Measurements from ENCODE around the gene RBFOX2. TPM values are rescaled to one million over a fixed set of nuclear protein-coding genes. Genes with fewer than 3 reads are reported as not detected.
"Not testable (repeated sequence)": the region's sequence is repeated elsewhere in the genome, so short reads cannot be mapped to it uniquely, and the experiment has no call there.

Gene RBFOX2
- total RNA-seq, 1 donor from 2014 or later, result 58.1 TPM

DNA sequence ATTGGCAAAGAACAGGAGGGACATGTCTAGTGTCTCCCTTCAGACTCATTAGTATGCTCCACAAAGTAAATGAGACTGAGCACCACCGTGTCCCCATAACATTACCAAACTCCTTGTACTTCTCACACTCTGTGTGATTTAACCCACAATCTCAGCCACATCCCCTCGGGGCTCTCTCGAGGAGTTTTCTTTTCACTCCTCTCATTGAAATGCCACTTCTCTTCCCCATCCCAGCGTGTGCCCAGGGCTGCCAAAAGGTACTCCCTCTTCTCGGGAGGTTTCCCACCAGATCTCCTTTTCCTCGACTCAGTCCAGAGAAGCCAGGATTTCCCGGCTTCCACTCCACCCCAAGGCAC lies 1.1 kb downstream of the RBFOX2 start:
- TF ChIP-seq, protein P1, sequence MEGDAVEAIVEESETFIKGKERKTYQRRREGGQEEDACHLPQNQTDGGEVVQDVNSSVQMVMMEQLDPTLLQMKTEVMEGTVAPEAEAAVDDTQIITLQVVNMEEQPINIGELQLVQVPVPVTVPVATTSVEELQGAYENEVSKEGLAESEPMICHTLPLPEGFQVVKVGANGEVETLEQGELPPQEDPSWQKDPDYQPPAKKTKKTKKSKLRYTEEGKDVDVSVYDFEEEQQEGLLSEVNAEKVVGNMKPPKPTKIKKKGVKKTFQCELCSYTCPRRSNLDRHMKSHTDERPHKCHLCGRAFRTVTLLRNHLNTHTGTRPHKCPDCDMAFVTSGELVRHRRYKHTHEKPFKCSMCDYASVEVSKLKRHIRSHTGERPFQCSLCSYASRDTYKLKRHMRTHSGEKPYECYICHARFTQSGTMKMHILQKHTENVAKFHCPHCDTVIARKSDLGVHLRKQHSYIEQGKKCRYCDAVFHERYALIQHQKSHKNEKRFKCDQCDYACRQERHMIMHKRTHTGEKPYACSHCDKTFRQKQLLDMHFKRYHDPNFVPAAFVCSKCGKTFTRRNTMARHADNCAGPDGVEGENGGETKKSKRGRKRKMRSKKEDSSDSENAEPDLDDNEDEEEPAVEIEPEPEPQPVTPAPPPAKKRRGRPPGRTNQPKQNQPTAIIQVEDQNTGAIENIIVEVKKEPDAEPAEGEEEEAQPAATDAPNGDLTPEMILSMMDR (IDR thresholded peaks at IDR 0.05), result no peak
- DNase-seq (ENCODE audit: low spot score in 2 of 2), result peak in 1 of 2 donors; percentile 61
- peak overlapping the region; percentile 90 to 95 for H3K27ac ChIP-seq
- H3K27me3 ChIP-seq, result no peaks in the 10 kb centered on the region
- H3K9me3 ChIP-seq, result no peaks in the 10 kb centered on the region
- peak overlapping the region; percentile 83 to 96 for H3K4me3 ChIP-seq
- H3K4me1 ChIP-seq, result peaks cover 0 to 15% of the 10 kb centered on the region in 2 donors
- no peaks in the 10 kb centered on the region for H3K36me3 ChIP-seq
- intact Hi-C loops (cut with DNase I), result no loop called here

DNA sequence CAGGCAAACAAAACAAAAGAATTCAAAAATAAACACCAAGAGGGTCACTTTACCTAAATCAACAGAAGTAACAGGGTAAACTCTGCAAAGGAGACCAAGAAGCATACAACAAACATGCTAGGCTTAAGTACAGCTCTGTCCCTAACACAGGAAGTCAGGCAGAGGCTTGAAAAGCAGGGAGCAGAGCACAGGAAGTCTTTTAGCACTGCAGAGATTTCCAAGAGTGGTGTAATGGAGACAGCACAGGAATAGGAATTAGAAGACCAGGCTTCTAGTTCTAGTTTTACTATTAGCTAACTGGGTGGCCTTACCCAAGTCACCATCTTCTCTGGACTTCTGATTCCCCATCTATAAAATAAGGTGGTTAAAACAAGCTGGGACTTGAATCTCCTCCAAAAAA lies 1.9 kb downstream of the RBFOX2 start:
- H3K27ac ChIP-seq, result peak overlapping the region; percentile 90 to 95
- H3K9me3 ChIP-seq, result no peaks in the 10 kb centered on the region
- DNase-seq (ENCODE audit: low spot score in 2 of 2), result peak in 1 of 2 donors; percentile 28
- peak overlapping the region; percentile 83 to 96 for H3K4me3 ChIP-seq
- TF ChIP-seq, protein P1 (IDR thresholded peaks at IDR 0.05), result no peak
- H3K36me3 ChIP-seq, result no peaks in the 10 kb centered on the region
- H3K27me3 ChIP-seq, result no peaks in the 10 kb centered on the region
- peaks cover 0 to 22% of the 10 kb centered on the region in 2 donors for H3K4me1 ChIP-seq
- intact Hi-C loops (cut with DNase I), result no loop called here

DNA sequence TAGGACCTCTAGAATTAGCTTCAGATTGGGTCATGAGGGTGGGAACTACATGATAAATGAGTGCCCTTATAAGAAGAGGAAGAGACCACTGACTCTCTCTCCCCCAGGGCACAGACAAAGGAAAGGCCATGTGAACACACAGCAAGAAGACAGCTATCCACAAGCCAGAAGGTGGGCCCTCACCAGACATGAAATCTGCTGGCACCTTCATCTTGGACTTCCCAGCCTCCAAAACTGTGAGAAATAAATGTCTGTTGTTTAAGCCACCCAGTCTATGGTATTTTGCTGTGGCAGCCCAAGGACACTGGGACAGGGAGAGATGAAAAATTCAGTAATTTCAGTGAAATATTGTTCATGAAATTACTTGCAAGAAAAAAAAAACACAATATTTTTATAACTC lies 5.9 kb downstream of the RBFOX2 start:
- intact Hi-C loops (cut with DNase I), result no loop called here
- Histone ChIP-seq H3K36me3 (no peaks in the 10 kb centered on the region), H3K4me3 (no peak overlapping the region), H3K27ac (peak overlapping the region; percentile 65), H3K4me1 (peaks cover 0 to 23% of the 10 kb centered on the region in 2 donors), H3K9me3 (no peaks in the 10 kb centered on the region), H3K27me3 (no peaks in the 10 kb centered on the region)
- TF ChIP-seq, protein P1 (IDR thresholded peaks at IDR 0.05), result no peak
- DNase-seq (ENCODE audit: low spot score in 2 of 2), result no peak

DNA sequence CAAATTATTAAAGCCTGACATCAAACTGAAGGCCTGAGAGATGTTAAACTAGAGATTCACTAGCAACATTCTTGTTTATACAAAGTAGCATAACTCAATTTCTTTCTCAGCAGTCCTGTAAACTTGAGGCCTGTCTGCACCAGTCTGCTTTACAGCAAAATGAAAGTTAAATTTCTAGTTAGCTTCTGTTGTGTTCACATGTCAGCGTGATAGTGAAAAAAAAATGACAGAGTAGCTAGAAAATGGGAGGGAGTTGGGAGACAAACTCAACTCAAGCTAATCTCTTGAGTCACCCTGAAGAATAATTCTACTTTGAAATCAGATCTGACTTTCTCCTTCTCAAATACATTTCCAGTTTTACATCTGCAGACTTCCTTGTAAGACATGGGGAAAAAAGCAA lies 6.5 kb downstream of the RBFOX2 start:
- peak overlapping the region; percentile 65 for H3K27ac ChIP-seq
- intact Hi-C loops (cut with DNase I), result no loop called here
- H3K27me3 ChIP-seq, result no peaks in the 10 kb centered on the region
- H3K9me3 ChIP-seq, result no peaks in the 10 kb centered on the region
- TF ChIP-seq, protein P1 (IDR thresholded peaks at IDR 0.05), result no peak
- H3K4me1 ChIP-seq, result peaks cover 0 to 26% of the 10 kb centered on the region in 2 donors
- no peaks in the 10 kb centered on the region for H3K36me3 ChIP-seq
- no peak overlapping the region for H3K4me3 ChIP-seq
- DNase-seq (ENCODE audit: low spot score in 2 of 2), result no peak

DNA sequence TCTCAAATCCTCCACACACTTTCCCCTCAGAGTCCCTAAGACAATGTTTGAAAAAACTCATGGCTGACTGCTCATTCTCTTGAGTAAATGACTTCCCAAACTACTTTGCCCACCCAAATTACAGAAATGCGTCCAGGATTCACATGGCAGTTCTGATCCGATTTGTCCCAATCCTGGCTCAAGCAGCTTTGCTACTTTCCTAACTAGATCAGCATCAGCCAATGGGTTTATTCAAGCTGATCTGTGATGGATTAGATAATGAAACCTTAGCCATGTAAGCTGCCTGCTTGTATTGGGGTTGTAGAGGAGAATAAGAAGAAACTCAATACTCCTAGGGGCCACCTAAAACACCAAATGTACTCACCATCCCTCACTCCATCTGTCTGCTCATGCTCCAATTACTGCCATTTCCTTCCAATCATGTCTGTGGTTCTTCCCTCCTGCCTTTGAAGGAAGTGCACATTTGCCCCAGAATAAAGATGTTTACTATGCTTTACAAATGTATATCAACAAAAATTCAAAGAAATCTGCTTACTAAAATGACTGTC lies 6.9 kb downstream of the RBFOX2 start:
- Histone ChIP-seq H3K36me3 (no peaks in the 10 kb centered on the region), H3K27me3 (no peaks in the 10 kb centered on the region), H3K9me3 (no peaks in the 10 kb centered on the region), H3K4me1 (peaks cover under 1 to 31% of the 10 kb centered on the region in 2 donors), H3K27ac (peak overlapping the region; percentile 65), H3K4me3 (no peak overlapping the region)
- DNase-seq (ENCODE audit: low spot score in 2 of 2), result no peak
- intact Hi-C loops (cut with DNase I), result no loop called here
- TF ChIP-seq, protein P1 (IDR thresholded peaks at IDR 0.05), result no peak

DNA sequence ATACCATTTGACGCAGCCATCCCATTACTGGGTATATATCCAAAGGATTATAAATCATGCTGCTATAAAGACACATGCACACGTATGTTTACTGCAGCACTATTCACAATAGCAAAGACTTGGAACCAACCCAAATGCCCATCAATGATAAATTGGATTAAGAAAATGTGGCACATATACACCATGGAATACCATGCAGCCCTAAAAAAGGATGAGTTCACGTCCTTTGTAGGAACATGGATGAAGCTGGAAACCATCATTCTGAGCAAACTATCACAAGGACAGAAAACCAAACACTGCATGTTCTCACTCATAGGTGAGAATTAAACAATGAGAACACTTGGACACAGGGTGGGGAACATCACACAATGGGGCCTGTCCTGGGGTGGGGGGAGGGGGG lies 7.8 kb downstream of the RBFOX2 start:
- H3K27me3 ChIP-seq; H3K27ac ChIP-seq; H3K9me3 ChIP-seq; DNase-seq (ENCODE audit: low spot score in 2 of 2); intact Hi-C loops (cut with DNase I); H3K4me3 ChIP-seq; H3K36me3 ChIP-seq: not testable (repeated sequence)
- peaks cover 8 to 34% of the 10 kb centered on the region in 2 donors for H3K4me1 ChIP-seq

All from ascending aorta (tissue), 2 donors.